Liver (tissue), 3 donors: Measurements from ENCODE around the gene LMOD3.

Source experiments
- ATF3 ChIP-seq: IDR thresholded peaks from 2 replicates; pipeline ENCODE4 v1.6.1; 2016; ENCODE audit warnings: antibody characterized with exemption
- CTCF ChIP-seq: fragments of 150-350 bp; IDR thresholded peaks from 2 replicates; pipeline ENCODE4 v1.5.1; 2017; ENCODE audit warnings: improper control_type of control experiment, low read depth, low read length; ENCODE audit not compliant: missing input control
- EGR1 ChIP-seq, 2 donors: IDR thresholded peaks; 2 replicates each; pipeline ENCODE4 v1.6.1; 2016 to 2018; ENCODE audit warnings: antibody characterized with exemption in 2 of 2, low read depth in 2 of 2
- GABPA ChIP-seq, 2 donors: IDR thresholded peaks in 1 of 2; conservative IDR thresholded peaks in 1 of 2; 2 replicates each; pipeline ENCODE4 v1.6.1; 2016; ENCODE audit warnings: antibody characterized with exemption in 2 of 2, mild to moderate bottlenecking in 1 of 2, moderate library complexity in 1 of 2
- HNF4G ChIP-seq: IDR thresholded peaks from 2 replicates; pipeline ENCODE4 v1.6.1; 2016; ENCODE audit warnings: antibody characterized with exemption
- JUND ChIP-seq, 2 donors: IDR thresholded peaks; 2 replicates each; pipeline ENCODE4 v1.6.1; 2016; ENCODE audit warnings: antibody characterized with exemption in 2 of 2
- MAX ChIP-seq: IDR thresholded peaks from 2 replicates; pipeline ENCODE4 v1.6.1; 2016; ENCODE audit warnings: antibody characterized with exemption
- RAD21 ChIP-seq, 2 donors: IDR thresholded peaks; 2 replicates each; pipeline ENCODE4 v1.6.1; 2016; ENCODE audit warnings: antibody characterized with exemption in 2 of 2, mild to moderate bottlenecking in 2 of 2
- REST ChIP-seq: IDR thresholded peaks from 2 replicates; pipeline ENCODE4 v1.6.1; 2016; ENCODE audit warnings: antibody characterized with exemption, mild to moderate bottlenecking
- RXRA ChIP-seq, 2 donors: IDR thresholded peaks; 2 replicates each; pipeline ENCODE4 v1.6.1; 2017 to 2018; ENCODE audit warnings: antibody characterized with exemption in 2 of 2, mild to moderate bottlenecking in 1 of 2
- SP1 ChIP-seq: IDR thresholded peaks from 2 replicates; pipeline ENCODE4 v1.6.1; 2018; ENCODE audit warnings: antibody characterized with exemption, mild to moderate bottlenecking
- TAF1 ChIP-seq: conservative IDR thresholded peaks from 2 replicates; pipeline ENCODE4 v1.6.1; 2016; ENCODE audit warnings: antibody characterized with exemption, mild to moderate bottlenecking
- YY1 ChIP-seq: IDR thresholded peaks from 2 replicates; pipeline ENCODE4 v1.6.1; 2016; ENCODE audit warnings: antibody characterized with exemption, mild to moderate bottlenecking
- TF ChIP-seq, protein P1 (sequence below): IDR thresholded peaks from 2 replicates; pipeline ENCODE4 v1.6.1; 2016; ENCODE audit warnings: antibody characterized with exemption
- donor health status: healthy.
- donor health status: healthy.

- TF ChIP-seq YY1 (no peak), CTCF (no peak), RAD21 (IDR thresholded peaks at IDR 0.05) (no peak), REST (no peak), HNF4G (no peak), ATF3 (no peak), JUND (IDR thresholded peaks at IDR 0.05) (no peak), RXRA (IDR thresholded peaks at IDR 0.05) (no peak), GABPA (IDR thresholded peaks at IDR 0.05 in 1 of 2, conservative IDR thresholded peaks at IDR 0.05 in 1 of 2) (peak in 1 of 2 donors; percentile 23), EGR1 (IDR thresholded peaks at IDR 0.05; ENCODE audit: low read depth in 2 of 2) (no peak), TAF1 (no peak), MAX (no peak), SP1 (no peak)
- TF ChIP-seq, protein P1, sequence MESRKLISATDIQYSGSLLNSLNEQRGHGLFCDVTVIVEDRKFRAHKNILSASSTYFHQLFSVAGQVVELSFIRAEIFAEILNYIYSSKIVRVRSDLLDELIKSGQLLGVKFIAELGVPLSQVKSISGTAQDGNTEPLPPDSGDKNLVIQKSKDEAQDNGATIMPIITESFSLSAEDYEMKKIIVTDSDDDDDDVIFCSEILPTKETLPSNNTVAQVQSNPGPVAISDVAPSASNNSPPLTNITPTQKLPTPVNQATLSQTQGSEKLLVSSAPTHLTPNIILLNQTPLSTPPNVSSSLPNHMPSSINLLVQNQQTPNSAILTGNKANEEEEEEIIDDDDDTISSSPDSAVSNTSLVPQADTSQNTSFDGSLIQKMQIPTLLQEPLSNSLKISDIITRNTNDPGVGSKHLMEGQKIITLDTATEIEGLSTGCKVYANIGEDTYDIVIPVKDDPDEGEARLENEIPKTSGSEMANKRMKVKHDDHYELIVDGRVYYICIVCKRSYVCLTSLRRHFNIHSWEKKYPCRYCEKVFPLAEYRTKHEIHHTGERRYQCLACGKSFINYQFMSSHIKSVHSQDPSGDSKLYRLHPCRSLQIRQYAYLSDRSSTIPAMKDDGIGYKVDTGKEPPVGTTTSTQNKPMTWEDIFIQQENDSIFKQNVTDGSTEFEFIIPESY = no peak
Observed at GRCh38 chr3:69091389-69092029, 30.9 kb downstream of the LMOD3 start.
